ENCODE results near the gene BICRAL.
"Not testable (repeated sequence)": the region's sequence is repeated elsewhere in the genome, so short reads cannot be mapped to it uniquely, and the experiment has no call there.

Gene BICRAL, protein sequence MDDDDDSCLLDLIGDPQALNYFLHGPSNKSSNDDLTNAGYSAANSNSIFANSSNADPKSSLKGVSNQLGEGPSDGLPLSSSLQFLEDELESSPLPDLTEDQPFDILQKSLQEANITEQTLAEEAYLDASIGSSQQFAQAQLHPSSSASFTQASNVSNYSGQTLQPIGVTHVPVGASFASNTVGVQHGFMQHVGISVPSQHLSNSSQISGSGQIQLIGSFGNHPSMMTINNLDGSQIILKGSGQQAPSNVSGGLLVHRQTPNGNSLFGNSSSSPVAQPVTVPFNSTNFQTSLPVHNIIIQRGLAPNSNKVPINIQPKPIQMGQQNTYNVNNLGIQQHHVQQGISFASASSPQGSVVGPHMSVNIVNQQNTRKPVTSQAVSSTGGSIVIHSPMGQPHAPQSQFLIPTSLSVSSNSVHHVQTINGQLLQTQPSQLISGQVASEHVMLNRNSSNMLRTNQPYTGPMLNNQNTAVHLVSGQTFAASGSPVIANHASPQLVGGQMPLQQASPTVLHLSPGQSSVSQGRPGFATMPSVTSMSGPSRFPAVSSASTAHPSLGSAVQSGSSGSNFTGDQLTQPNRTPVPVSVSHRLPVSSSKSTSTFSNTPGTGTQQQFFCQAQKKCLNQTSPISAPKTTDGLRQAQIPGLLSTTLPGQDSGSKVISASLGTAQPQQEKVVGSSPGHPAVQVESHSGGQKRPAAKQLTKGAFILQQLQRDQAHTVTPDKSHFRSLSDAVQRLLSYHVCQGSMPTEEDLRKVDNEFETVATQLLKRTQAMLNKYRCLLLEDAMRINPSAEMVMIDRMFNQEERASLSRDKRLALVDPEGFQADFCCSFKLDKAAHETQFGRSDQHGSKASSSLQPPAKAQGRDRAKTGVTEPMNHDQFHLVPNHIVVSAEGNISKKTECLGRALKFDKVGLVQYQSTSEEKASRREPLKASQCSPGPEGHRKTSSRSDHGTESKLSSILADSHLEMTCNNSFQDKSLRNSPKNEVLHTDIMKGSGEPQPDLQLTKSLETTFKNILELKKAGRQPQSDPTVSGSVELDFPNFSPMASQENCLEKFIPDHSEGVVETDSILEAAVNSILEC

DNA sequence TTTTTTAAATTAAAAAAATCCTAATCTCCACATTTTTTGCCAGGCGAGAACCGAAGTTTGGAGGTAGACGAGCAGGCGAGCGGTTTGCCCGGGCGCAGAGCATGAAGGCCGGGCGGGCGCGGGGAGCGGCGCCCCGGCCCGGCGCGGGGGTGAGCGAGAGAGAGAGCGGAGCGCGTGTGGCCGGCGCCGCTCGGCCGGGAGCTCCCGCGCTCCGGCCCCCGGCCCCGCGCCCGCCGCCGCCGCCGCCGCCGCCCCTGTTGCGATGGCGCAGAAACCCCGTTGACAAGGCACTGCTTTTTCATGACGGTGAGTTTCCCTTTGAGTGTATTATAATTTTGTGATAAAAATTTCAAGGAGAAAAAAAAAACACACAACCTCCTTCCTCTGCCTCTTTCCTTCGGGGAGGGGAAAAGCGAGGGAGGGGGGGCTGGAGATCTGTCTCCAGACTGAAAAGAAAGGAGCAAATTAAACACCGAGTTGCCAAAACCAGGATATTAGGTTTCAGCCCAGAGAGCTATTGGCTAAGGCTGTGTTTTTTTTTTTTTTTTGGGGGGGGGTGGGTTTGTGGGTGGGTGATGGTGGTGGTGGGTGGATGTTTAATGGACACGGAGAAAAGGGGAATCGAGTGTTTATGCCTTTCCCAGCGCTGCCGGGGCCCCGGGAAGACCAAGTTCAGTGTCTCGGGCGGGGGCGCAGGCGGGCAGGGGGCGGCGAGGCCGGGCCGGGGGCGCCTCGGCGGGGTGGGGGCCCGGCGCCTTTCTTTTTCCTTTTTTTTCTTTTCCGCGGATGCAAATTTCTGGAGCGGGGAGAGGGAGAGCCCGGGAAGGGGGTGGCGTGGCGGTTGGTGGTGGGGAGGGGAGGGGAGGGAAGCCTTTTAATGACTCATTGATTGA, at the start of gene BICRAL:
Gene BICRAL, plus strand, starts transcription at position 257 of the 893 bp plus-strand sequence. CDS start 39,971 bp downstream, outside the sequence.
- peak; percentile 73 to 78 for DNase-seq
- peak within 1 kb of the TSS; percentile 99 for H3K27ac Mint-ChIP-seq
- peak within 1 kb of the TSS; percentile 82 to 83 for H3K4me3 Mint-ChIP-seq
- peaks cover 37% of the 10 kb centered on the region for H3K4me1 Mint-ChIP-seq
- ATAC-seq: peak; percentile 46
- no peaks in the 10 kb centered on the region for H3K9me3 Mint-ChIP-seq
- H3K27me3 Mint-ChIP-seq: no peaks in the 10 kb centered on the region

DNA sequence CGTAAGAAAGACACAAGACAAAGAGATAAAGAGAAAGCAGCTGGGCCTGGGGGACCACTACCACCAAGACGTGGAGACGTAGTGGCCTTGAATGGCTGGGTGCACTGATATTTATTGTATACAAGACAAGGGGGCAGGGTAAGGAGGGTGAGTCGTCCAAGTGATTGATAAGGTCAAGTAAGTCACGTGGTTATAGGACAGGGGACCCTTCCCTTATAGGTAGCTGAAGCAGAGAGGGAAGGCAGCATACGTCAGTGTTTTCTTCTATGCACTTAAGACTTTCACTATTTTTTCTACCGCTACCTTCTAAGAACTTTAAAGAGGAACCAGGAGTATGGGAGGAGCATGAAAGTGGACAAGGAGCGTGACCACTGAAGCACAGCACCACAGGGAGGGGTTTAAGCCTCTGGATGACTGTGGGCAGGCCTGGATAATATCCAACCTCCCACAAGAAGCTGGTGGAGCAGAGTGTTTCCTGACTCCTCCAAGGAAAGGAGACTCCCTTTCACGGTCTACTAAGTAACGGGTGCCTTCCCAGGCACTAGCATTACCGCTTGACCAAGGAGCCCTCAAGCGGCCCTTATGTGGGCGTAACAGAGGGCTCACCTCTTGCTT, 47.9 kb upstream of the BICRAL start:
- DNase-seq, H3K4me1 Mint-ChIP-seq, H3K27ac Mint-ChIP-seq, H3K27me3 Mint-ChIP-seq, H3K9me3 Mint-ChIP-seq, ATAC-seq, H3K4me3 Mint-ChIP-seq: not testable (repeated sequence)

DNA sequence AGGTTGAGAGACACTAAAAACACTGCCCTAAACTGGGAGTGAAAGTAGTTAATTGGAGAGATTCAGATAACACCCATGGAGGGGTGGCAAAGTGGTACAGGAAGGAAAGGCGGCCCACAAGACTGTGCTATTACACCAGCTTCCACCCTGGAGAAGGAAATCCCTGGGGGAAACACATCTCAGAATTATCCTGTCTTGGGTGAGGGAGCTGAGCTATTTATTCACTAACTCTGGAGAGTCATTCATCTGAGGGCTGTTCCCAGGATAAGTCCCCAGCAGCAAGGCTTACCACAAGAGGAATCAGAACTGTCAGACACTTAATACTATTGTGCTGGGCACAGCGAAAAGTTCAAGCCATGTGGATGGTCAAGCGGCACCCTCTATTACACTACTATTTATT, 45.9 kb upstream of the BICRAL start:
- Mint-ChIP-seq H3K4me1 (no peaks in the 10 kb centered on the region), H3K9me3 (no peaks in the 10 kb centered on the region), H3K27me3 (no peaks in the 10 kb centered on the region), H3K27ac (no peak overlapping the region), H3K4me3 (no peak overlapping the region)
- ATAC-seq: no peak
- no peak for DNase-seq

DNA sequence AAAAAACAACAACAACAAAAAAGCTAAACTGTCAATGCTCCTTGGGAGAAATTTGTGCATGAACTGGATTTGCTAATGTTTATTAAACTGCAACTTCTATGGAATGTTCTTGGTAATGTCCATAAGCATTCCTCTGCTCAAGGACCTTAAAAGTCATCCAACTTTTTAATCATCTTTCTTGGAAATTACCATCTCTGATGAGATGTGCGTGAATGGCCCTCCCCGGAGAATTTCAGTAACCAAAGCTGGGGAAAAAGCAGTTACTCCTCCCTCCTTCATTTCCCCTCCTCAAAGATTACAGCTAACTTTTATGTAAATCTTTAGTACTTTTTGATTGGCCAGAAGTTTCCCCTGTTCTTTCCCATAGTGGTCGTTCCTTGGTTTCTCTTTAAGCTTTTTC, 41.1 kb upstream of the BICRAL start:
- Mint-ChIP-seq H3K9me3 (no peaks in the 10 kb centered on the region), H3K4me1 (peaks cover 9% of the 10 kb centered on the region), H3K4me3 (no peak overlapping the region), H3K27me3 (no peaks in the 10 kb centered on the region), H3K27ac (no peak overlapping the region)
- no peak for DNase-seq
- ATAC-seq: no peak

GRCh38 chr6:42742116-42742894, 39.5 kb upstream of the BICRAL start:
- Mint-ChIP-seq H3K4me1 (peaks cover 11% of the 10 kb centered on the region), H3K9me3 (no peaks in the 10 kb centered on the region), H3K27me3 (no peaks in the 10 kb centered on the region), H3K27ac (no peak overlapping the region), H3K4me3 (no peak overlapping the region)
- ATAC-seq (no peak), DNase-seq (no peak)

- Mint-ChIP-seq H3K4me1 (peaks cover 32% of the 10 kb centered on the region), H3K9me3 (no peaks in the 10 kb centered on the region), H3K27me3 (no peaks in the 10 kb centered on the region), H3K4me3 (peak overlapping the region; percentile 97 to 98), H3K27ac (peak overlapping the region in 1 of 2 donors; percentile 65)
- ATAC-seq (no peak), DNase-seq (no peak)
Observed at GRCh38 chr6:42744351-42744893, 37.4 kb upstream of the BICRAL start.

DNA sequence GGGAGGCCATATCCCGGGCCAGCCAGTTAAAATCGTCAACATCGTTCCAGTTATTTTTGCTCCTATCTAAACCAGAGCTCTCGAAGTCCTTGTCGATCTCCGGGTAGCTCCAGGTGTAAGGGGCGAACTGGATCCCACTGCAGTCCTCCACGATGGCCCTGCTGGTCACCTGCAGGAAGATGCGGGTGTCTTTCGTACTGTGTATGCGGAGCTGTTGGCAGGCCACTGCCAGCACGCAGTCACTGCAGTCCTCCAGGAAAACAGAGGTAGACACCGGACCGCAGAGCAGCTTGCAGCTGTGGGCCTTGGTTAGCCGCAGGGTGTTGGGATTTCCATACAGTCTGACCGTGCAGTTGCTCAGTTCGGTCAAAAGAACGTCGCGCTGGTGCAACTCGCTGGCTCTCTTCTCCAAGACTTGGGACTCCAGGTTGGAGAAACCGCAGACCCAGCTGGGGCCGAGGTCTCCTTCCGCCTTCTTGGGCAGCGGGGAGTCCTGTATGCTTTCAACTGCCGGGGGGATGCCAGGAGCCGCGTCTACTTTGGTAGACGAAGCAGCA, 36.7 kb upstream of the BICRAL start:
- Mint-ChIP-seq H3K27me3 (no peaks in the 10 kb centered on the region), H3K9me3 (no peaks in the 10 kb centered on the region), H3K27ac (peak overlapping the region in 1 of 2 donors; percentile 29), H3K4me3 (peak overlapping the region; percentile 97 to 98), H3K4me1 (peaks cover 33% of the 10 kb centered on the region)
- ATAC-seq: no peak
- DNase-seq: peak; percentile 23 to 60

DNA sequence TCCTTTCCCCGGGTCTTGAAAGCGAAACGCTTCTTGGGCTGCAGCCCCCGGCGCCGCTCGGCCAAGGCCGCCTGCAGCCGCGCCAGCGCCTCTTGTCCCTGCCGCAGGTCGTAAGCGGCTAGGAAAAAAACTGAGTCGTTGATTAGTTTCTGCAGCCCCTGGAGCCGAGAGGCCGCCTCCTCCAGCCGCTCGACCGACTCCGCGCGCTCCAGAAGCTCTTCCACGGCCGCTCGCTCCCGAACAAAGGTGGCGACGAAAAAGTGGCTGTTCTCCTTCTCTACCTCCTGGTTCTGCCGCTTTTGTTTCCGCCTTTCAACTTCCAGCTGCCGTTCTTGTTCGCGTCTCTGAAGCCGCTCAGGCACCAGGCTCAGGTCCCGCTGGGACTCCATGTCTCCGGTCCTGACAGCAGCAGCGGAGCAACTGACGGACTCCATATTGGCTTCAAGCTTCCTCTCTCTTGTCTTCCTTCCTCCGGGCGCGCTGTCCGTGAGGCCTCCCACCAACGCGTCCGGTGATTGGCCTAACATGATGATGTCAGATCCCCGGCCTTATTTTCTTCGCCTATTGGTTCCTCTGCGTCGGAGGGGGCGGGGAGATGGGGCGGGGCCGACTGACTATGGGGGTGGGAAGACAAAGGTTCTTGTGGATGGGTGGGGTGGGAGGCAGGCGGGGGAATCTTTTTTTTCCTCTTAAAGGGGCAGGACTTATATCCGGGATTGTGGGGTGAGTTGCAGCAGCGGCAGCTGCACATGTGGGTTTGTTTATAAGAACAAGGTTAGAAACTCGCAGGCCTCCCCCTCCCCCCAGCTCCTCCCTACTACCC, 36.0 kb upstream of the BICRAL start, which contains the start of gene TBCC:
Gene TBCC, minus strand, starts transcription at position 464 of the 823 bp plus-strand sequence. Its CDS starts 30 bp downstream, at position 434.
- Mint-ChIP-seq H3K9me3 (no peaks in the 10 kb centered on the region), H3K27ac (peak within 1 kb of the TSS; percentile 99 to 100), H3K4me1 (peaks cover 33% of the 10 kb centered on the region), H3K4me3 (peak within 1 kb of the TSS; percentile 97 to 98), H3K27me3 (no peaks in the 10 kb centered on the region)
- peak; percentile 90 to 96 for DNase-seq
- peak; percentile 82 for ATAC-seq

GRCh38 chr6:42746463-42747391, 35.1 kb upstream of the BICRAL start:
- H3K27ac Mint-ChIP-seq: peak overlapping the region; percentile 91 to 98
- H3K4me3 Mint-ChIP-seq: peak overlapping the region; percentile 91 to 98
- no peaks in the 10 kb centered on the region for H3K9me3 Mint-ChIP-seq
- H3K27me3 Mint-ChIP-seq: no peaks in the 10 kb centered on the region
- peaks cover 38% of the 10 kb centered on the region for H3K4me1 Mint-ChIP-seq
- peak; percentile 76 for ATAC-seq
- peak; percentile 91 for DNase-seq

DNA sequence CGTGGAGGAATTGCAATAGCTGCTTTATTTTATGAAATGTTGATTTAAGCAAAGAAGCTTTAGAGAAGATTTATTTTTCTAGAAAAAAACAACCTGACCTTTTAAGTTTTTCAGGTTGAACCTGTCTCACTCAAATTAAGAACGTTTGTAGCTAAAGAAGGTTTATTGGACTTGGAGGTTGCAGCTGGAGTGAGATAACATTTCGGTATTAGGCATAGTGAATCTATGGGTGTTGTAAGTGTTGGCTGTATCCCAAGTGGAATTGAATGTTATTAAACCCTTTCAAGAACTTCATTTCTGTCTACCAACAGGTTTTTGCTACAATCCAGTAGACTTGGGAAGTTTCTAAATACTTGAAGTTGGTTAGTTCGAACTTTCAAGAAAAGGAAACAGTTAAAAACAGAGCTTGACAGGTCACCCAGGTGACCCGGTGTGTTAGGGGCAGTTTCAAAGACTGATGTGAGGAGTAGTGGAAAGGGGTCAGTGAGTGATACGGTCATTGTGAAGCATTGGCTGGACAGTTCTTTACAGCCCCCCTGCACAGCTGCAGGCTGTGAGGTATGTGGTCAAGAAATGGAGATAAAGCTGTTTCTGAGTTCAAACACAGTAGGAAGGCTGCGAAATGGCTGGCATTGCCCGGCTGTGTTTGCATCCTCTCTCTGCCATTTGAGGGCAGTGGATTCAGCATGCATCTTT, 33.5 kb upstream of the BICRAL start:
- no peaks in the 10 kb centered on the region for H3K27me3 Mint-ChIP-seq
- peak overlapping the region; percentile 91 to 98 for H3K4me3 Mint-ChIP-seq
- no peaks in the 10 kb centered on the region for H3K9me3 Mint-ChIP-seq
- DNase-seq (no peak), ATAC-seq (no peak)
- peaks cover 43% of the 10 kb centered on the region for H3K4me1 Mint-ChIP-seq
- H3K27ac Mint-ChIP-seq: peak overlapping the region in 1 of 2 donors; percentile 98

- DNase-seq: no peak
- Mint-ChIP-seq H3K9me3 (no peaks in the 10 kb centered on the region), H3K27me3 (no peaks in the 10 kb centered on the region), H3K4me1 (peaks cover 40% of the 10 kb centered on the region), H3K27ac (no peak overlapping the region), H3K4me3 (no peak overlapping the region)
- no peak for ATAC-seq
Observed at GRCh38 chr6:42751055-42751454, 30.8 kb upstream of the BICRAL start.

All from stimulated activated naive CD8-positive, alpha-beta T cell treated with anti-CD3 and anti-CD28 coated beads, Interleukin-15, amount 100 ng/mL, for 72 hours (primary cell).